HS-5 (cell line): ENCODE measurements around the gene CDCA4.
"Not testable (repeated sequence)": the region's sequence is repeated elsewhere in the genome, so short reads cannot be mapped to it uniquely, and the experiment has no call there.

Source experiments
- DNase-seq: peaks from one replicate; pipeline ENCODE4 v3.0.0-alpha.2; 2012; ENCODE audit warnings: low read depth

Gene CDCA4

DNA sequence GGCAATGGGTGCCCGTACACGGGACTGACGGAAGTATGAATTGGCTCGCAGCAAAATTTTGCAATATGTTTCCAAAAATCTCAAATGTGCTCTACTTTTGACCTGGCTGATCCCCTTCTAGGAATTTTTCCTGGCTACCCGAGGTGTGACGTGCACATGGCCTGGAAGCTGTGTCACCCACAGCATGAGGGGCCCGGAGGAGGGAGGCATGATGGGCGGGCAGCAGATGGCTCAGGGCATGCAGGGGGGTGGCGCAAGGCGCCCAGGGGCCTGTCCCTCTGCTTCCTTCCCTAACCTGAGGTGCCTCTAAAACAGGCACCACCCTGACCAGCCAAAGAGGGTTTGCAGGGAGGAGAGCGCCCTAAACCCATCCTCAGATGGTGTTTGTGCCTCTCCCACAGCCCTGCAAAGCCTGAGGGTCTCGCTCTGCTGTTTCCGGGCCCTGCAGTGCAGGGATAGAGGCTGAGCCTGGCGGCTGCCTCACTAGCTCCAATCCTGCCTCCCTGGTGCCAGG, 37.7 kb upstream of the CDCA4 start:
- DNase-seq, result no peak

DNA sequence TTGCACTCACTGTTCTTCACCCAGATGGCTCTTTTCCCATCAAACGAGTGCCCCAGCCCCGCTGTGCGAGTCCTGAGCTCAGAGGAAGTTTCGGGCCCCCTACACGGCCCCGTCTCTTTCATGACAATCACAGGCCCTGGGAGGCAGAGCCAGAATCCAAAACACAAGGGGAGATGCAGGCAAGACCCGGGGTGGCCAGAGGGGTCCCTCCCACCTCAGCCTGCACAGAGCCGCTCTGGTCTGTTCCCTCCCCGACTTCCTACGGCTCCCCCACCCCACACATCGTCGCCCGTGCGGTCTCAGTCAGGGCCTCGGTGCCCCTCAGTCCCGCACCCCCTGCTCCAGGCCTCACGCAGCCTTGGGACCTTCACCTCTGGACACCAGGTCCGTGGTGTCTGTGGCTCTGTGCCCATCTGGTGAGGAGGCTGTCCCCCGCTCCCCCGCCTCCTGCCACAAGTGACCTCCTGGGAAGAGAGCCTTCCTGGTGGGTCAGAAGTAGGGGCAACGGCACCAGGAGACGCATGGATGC, 35.5 kb upstream of the CDCA4 start:
- no peak for DNase-seq

DNA sequence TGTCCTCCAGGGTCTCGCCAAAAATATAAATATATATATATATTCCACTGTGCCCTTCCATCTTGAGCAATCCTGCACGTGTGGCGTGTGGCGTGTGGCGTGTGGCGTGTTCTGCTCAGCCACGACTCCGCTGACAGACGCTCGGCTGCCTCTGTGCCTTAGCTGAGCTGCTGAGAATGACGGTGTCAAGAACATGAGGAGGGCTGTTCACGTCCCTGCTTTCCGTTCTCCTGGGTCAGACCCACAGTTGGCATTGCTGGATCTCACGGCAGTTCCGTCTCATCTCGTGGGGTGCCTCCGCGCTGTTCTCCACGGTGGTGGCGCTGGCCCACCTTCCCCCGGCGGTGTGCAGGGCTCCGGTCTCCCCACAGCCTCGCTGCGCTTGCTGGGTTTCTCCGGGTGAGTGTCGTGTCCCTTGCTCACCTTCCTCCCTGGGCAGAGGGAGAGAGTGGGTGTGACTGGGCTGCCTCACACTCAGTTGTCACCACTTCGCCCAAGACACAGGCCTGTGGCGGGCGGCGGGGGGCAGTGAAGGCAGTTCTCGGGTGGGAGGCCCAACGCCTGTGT, 34.9 kb upstream of the CDCA4 start:
- no peak for DNase-seq

DNA sequence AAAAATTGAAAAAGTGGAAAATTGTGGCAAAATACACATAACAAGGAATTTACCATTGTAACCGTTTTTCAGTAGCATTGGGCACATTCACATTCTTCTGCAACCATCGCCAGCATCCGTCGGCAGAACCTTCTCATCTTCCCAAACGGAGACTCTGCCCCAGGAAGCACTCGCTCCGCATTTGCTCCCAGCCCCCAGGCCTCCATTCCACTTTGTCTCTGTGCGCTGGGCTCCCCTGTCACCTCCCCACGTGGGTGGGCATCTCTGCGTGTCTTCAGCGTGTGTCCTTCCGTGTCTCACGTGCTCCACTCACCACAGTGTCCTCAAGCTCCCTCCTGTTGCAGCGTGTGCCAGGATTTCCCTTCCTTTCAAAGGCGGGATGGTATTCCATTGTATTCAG, 34.5 kb upstream of the CDCA4 start:
- no peak for DNase-seq

DNA sequence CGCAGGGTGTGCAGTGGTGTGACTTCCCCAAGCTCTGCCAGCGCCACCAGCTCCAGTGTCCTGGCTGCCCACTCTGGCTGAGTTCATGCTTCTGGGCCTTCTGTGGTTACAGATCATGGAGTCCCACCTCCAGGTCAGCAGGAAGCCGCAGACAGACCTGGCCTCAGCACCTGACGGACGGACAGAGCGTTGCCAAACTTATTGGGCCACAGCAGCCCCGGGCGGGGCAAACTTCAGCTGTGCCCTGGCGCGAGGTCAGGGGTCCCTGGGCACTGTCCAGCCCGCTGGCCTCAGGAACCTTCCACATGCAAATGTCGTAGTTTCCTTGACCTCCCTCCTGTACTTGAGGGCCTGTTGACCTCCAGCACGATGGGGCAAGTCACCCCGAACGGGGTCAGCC, 33.1 kb upstream of the CDCA4 start:
- DNase-seq, result no peak

DNA sequence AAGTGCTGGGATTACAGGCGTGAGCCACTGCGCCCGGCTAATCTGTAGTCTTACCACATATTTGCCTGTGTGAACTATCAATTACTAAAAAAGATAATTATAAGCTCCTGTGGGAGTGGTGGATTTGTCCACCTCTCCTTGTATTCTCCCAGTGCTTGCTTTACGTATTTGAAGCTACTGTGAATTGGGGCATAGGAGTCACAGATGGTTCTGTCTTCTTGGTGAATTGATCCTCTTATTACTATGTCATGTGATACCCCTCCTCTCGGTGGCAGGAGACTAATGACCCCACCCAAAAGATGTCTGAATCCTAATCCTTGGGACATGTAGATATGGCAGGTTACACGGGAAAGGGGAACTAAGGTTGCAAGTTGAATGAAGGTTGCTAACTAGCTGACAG, 32.5 kb upstream of the CDCA4 start:
- no peak for DNase-seq

DNA sequence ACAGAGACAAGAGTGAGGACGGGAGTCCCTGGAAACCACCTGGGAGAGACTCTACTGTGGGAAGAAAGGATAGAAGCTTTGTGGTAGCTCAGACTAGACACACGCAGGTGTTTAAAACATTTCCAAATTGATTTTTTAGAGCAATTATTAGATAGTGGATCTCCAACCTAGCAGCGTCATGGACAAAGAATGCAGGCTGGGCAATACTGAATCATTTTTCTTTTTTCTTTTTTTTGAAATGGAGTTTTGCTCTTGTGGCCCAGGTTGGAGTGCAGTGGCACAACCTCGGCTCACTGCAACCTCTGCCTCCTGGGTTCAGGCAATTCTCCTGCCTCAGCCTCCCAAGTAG, 31.2 kb upstream of the CDCA4 start:
- no peak for DNase-seq

DNA sequence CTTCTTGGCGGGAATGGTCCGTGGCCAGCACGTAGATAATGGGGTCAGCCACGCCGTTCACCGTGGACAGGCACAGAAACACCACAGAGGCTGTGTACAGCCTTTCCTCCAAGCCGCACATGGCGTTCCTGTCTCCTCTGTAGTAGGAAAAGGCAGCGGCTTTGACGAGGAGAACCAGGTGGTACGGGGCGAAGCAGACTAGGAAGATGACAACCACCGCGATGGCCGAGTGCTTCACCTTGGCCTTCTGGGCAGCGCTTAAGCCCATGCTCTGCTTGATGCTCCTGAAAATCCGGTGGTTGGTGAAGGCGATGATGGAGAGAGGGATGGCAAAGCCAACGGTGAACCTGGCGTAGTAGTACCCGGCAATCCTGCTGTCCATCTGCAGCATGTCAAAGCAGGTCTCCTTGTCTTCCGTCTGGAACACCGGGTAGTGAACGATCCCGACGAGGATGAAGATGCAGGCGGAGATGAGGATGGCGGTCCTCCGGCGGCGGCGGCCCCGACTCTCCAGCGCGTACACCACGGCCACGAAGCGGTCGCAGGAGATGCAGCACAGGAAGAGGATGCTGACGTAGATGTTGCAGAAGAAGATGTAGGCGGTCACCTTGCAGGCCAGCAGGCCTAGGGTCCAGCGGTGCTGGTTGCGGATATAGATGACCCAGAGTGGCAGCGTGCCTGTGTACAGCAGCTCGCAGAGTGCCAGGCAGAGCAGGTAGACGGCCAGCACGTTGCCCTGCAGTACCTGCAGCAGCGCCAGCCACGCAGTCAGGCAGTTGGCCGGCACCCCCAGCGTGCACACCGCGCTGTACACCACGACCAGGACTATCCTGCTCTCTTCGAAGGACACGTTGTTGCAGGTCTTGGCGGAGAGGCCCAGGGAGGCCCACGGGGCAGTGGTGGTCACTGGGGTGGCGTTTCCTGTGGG, 30.6 kb upstream of the CDCA4 start:
- DNase-seq, result no peak

DNA sequence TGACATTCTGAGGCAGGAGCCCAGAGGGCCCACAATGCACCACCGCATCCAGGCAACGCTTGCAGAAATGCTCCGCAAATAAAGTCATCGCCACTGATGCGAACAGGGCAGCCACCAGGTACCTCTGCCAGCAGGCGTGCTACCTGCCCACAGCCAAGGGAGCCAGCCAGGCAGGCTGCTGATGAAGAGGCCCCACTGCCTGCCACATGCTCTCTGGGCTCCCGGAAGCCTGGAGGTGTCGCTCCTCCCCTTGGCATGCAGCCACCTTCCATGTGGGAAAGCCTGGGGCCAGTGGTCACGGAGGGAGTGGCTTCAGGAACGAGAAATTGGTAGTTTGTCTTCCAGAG, 29.6 kb upstream of the CDCA4 start:
- no peak for DNase-seq

DNA sequence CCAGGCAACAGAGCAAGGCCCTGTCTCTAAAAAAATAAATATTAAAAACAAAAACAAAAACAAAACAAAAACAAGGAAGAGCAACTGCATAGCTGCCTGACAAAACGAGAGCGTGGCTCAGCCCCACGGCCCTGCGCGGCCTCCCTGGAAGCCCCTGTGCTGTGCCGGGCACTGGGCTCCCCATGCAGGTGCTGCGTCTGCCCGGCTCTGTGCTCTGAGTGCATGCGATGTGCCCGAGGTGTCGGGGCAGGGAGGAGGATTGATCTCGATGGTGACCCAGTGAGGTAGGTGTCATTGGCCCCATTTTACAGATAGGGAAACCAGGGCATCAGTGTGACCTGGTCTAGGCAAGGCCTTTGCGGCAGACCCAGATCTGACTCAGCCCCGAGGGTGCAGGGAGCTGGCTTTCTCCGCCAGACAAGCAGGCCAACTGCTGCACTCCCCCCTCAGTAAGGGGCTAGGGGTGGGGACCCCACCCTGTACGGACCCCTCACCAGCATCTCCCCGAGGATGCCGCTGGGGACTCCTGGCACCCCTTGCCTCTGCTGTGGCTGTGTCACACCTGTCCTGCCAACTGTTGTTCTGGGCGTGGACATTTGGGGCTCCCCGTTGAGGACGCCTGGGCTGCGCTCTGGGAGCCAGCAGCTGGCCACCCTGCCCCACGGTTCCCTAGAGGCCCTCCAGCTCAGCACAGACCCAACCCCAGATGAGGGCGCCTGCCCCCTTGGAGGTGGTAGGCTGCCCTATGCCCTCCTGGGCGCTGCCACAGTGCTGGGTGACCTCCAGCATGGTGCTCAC, 29.1 kb upstream of the CDCA4 start:
- DNase-seq, result no peak

DNA sequence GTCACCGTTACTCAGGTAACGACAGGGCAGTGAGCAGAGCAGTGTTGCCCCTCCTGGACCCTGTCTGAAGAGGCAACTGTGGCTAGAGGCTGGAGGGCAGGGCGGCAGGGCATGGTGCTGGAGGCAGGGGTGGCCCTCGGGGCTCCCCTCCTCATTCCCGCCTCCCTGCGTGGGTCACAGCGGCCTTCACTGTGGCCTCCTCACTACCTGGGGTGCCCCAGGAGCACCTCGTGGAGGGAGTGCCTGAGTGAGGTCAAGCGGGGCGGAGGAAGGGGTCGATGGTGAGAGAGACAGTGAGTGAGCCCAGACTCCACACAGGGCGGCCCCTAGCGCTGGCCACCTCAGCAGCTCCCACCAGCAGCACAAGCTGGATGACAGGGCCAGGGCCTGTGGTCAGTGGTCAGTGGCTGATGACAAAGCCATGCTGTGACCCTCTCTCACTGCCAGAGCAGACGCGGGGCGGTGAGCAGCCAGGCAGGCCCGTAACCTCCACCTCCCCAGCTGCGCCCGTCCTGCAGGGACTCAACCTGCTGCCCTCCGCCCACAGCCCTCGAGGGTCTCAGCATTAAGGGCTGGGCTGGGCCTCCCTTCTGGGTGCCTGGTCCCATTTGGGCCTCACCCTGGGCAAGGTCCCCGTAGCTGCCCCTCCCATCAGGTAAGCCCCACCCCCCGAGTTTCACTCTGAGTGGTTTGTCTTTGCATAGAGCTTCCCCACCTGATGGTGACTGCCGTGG, 26.6 kb upstream of the CDCA4 start:
- DNase-seq, result no peak

DNA sequence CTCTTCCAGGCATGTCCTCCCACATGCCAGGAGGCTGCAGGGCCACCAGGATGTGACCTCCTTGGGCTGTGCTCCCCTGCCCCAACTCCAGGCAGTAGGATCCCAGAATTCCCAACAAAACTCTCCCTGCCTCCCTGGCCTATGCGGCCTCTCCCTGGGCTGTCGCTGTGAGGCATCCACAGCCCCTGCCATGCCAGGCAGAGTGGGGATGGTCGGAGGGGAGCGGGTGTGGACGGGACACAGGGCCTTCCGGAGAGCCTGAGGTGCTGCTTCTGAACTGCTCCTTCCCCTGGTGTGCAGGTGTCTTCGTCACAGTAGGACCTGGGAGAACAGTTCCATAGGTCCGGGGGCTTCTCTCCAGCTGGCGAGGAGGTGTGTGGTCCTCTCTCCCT, 26.0 kb upstream of the CDCA4 start:
- DNase-seq, result no peak

DNA sequence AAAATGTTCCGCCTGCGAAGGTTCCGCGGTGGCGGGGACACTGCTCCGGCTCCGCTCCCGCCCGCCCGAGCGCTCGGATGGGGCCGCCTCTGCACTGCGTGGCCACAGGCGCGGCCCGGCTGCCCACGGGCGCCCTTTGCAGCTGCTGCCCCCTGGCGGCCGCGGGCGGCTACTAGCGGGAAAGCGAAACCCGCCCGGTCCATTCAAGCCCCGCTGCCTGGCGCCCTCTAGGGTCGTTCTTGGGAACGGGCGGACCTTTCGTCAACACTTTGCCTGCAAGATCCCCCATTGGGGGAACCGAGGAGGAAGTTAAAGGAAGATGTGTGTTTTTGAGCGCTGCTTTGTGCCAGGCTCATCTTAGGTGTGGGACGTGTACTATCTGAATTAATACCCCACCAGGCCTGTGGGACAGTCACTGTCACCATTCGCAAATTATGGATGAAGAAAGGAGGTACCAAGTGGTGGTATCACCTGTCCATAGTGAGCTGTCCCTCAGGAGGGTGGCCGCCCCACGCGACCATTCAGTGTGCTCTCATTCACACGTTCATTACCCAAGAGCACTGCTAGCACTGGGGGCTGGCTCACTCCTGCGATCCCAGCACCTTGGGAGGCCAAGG, 24.9 kb upstream of the CDCA4 start:
- DNase-seq, result no peak

DNA sequence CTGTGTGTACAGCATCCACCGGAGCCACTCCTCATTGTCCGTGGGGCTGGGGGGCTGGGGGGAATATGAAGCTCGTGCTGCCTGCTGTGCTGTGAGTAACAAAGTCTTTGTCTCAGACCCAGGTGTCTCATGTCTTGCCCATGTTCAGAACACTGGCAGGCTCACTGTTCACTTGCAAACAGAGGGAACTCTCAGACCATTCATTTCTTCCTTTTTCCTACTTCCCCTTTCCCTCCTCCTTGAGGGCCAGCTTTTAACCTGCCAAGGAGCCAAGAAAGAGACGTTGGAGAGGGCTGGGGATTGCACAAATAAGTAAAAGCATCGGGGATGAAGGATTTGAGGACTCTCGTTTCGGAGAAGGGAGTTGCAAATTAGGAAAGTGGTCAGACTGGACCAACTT, 22.8 kb upstream of the CDCA4 start:
- no peak for DNase-seq

DNA sequence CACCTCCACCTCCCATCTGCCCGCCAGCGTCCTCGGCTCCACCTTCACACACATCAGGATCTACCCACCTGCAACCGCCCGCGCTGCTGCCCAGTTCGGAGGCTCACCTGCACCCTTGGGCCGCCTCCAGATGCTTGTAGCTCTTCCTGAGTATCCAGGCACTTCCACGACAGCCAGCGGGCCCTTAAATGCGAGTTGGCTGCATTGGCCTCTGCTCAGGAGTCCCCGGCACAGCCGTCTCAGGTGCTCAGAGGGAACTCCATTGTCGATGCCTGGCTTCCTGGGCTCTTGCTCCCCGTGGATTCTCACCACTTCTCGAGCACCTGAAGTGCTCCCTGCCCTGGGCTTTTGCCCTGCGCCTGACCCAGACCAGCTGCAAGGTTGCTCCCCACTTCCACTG, 21.9 kb upstream of the CDCA4 start:
- DNase-seq, result no peak

DNA sequence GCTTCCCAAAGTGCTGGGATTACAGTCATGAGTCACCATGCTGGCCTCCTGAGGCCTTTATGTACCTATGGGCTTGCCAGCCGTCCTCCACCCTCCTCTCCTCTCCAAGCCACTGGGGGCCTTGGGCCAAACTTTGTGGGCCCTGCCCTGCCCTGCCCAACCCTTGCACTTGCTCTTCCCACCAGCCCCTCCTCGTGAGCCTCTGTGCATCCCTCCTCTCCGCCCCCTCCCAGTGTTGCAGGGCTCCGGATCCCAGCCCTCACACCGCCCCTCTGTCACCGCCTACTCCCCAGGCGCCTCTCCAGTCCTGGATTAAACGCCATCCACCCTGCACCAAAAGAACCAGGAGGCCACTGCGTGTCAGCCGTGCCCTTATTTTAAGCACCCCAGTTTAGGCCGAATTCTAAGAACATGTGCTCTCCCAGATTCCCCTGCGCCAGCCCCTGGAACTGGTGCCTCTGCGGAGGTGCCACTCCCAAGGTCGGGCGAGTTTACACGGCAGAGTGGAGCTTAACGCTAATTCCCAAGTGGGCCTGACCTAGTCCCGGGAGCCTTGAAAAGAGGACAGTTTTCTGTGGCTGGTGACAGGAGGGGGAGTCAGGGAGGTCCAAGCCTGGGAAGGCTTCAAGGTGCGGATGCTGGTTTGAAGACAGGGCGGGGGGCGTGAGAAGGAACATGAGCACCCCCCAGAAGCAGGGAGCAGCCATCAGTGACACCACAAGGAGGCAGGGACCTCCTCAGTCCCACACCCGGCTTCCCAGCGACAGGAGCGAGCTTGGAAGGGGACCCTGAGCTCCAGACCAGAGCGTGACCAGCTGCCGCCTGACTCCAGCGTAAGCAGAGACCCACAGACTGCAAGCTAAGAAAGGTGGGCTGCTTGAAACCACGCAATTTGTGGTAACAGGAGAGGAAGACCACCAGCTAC, 21.2 kb upstream of the CDCA4 start:
- no peak for DNase-seq

DNA sequence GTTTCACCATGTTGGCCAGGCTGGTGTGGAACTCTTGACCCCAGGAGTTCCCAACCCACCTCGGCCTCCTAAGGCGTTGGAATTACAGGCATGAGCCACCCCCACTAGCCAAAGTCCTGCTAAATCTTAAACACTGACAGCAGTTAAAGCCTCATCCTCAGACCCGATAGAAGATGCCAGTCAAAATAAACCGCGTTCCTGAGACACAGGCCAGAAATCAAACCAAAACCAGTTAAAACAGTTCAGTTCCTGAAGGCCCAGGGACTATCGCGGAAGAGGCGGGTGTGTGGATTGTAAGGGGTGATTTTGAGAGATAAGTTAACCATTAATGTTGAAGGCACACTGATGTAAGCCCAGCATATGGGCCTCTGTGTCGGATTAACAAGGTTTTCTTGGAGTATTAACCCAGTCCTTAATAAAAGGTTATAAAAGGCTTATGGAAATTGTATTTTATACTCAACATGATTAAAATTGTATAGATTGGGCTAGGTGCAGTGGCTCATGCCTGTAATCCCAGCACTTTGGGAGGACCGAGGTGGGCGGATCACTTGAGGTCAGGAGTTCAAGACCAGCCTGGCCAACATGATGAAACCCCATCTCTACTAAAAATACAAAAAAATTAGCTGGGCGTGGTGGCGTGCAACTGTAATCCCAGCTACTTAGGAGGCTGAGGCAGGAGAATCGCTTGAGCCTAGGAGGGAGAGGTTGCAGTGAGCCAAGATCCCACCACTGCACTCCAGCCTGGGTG, 18.7 kb upstream of the CDCA4 start:
- no peak for DNase-seq

DNA sequence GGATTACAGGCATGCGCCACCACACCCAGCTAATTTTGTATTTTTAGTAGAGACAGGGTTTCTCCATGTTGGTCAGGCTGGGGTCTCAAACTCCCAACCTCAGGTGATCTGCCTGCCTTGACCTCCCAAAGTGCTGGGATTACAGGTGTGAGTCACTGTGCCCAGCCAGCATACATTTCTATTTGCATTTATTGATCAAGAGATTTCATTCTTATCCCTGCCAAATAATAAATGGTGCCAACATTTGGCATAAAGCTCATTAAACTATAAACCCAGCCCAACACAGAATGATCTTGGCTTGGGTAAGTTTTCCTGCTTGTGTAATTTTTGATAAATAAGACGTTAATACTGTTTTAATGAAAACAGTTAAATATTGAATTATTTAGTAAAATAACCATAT, 14.7 kb upstream of the CDCA4 start:
- DNase-seq, result not testable (repeated sequence)

DNA sequence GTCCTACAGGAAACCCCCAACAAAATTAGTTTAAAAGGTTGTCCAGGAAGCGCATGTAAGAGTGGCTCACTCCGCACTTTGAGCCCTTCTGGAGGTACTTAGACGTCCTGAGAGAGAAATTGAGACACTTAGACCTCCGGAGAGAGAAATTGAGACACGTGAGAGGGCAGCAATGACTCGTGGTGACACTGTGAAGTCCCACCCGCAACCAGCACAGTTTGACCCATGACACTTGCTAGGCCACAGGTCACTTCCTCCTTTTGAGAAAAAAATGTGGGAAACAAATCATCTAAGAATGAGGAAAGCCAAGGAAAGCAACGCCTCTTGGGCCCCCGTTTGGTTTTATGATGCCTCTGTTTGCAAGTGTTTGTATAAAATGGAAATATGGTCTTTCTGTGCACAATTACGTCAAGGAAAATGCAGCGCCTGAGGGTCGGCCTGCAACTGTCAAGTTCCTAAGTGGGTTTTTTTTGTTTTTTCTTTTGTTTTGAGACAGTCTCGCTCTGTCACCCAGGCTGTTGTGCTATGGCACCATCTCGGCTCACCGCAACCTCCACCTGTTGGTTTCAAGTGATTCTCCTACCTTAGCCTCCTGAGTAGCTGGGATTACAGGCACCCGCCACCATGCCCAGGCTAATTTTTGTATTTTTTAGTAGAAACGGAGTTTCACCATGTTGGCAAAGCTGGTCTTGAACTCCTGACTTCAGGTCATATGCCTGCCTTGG, 13.6 kb upstream of the CDCA4 start:
- no peak for DNase-seq
